Fibroblast of skin of back (primary cell): ENCODE data around the gene RIPOR3.
A peak's percentile ranks its signal among the peaks of the same experiment; 100 is the strongest.
"Not testable (repeated sequence)": the region's sequence is repeated elsewhere in the genome, so short reads cannot be mapped to it uniquely, and the experiment has no call there.

Experiments
- DNase-seq: peaks from one replicate; pipeline ENCODE4 v3.0.0-alpha.2; 2013

Gene RIPOR3

DNA sequence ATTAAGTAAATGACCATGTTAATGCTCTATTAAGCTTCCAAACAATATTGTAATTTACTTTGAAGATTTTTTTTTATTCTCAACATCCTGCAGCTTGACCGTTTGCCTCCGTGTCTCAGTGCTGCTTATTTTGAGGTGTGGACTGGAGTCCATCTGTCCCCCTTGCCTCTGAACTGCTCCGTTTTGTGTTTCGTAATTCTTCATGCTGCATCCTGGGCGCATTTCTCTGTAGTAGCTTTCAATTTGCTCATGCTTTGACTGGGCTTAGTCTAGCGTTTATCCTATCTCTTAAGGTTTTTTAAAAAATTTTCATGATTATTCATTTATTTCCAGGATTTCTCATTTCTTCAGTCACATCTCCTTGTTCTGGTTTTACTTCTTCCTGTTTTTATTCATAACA is 143.4 kb downstream of the RIPOR3 start:
- no peak for DNase-seq

DNA sequence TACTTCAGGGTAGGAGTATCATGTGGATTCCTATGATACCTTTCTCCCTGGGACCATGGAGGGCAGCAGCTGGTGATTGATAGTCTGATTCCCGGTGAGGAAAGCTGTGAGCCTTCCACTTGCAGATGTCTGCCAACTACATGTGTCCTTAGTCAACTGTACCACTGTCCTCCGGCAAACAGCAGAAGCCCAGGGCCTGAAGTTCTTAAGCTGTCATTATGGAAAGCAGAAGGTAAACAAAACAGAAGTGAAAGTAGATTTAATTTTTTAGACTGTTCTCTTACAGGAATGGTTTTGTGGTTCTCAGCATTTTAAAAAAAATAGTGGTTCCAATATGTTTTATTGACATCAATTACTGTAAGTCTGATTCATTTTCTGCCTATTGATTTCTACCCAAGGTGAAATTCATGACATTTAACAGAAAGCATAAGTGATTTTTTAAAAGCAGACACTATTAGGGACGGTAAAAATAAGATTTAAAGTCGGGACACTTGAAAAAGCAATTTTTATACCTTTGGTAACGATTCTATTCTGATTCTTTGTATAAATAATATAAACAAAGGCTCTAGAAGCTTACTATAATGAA is 144.5 kb downstream of the RIPOR3 start:
- DNase-seq, result no peak

DNA sequence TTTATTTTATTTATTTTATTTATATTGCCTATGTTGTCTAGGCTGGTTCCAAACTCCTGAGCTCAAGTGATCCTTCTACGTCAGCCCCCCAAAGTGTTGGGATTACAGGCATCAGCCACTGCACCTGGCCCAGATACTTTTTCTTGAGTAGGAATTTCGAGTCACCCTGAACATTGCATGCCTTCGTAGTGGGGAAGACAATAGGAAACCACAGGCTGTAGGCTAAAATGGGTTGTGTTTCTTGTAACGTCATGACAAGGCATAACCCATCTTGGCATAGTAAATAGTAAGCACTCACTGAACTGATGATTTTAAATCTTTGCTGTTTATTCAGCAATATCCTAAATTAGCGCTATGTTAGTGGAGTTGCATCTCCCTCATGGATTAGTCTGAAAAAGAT is 146.2 kb downstream of the RIPOR3 start:
- DNase-seq, result no peak

DNA sequence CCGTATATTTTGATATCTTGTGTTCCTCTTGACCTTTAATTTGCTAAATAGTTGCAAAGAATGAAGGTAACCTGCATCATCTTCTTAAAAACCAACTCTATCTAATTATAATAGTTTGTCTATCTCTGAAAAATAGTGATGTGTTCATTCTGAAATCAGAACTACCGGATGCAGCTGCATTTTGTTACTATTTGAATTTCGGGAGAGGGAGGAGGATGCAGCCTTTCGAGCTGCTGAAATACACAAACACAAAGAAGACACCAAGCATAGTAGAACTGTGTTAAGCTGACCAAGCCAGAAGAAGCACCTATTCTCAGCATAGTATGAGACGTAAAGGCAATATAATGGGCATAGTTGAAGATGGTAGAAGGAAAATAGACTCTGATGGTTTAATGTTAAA is 148.0 kb downstream of the RIPOR3 start:
- DNase-seq, result no peak

DNA sequence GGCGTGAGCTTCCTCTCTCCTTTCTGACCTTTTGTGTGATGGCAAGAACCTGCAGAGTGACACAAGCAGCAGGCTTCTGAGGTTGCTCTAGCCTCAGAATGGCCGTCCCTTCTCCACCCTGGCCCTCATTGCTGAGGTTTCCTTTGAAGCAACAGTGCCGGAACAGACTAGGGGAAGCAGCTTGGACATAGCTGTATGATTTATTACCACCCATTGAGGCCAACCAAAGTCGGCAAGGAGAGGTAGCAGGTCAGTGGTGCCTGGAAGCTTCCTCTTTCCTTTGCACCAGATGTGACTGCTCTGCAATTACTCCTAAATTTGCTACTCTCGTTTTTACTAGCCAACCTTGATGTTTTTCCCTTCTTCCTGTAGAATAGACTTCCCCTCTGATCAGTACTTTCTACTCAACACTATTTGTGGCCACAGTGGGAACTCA is 149.7 kb downstream of the RIPOR3 start:
- DNase-seq, result no peak

DNA sequence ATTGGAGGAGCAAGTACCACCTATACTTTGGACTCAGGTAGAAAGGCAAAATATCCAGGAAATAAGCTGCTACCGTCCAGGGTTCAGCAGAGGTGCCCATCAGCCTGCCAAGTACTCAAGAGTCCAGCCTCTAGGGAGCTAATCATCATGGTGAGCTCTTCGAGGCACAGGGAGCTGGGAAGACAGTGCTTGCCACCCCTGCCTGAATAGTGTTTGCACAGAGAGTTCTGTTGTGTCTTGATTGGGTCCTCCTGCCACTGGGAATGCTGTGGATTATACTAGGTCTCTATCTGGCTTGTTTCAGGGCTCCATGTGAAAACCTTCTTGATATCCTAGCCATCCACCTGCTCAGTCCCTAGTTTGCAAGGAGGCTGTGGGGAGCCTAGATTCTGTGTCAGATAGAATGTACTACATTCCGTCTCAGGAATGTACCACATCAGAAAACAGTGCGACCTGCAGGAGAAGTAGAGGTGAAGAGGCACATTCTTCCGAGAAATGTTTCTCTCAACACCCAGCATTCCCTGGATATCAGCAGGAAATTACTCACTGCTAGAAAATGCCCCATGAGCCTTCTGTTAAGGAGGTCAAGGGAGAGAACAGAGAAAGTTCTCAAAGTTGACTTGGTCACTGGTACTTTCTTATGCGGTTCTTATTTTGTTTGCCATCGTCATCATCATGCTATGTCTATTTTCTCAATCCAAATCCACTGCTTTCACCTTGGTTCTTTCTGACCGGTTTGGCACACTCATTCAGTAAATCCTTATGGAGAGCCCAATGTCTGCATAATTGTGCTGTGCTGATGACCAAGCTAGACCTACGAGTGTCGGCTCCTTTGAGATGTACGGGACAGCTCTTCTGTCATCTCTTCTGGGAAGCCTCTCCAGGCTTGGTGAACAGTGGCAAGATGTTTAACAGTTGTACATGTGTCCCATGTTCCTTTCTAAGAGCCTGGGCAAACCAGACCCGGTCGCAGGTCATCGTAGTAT is 150.4 kb downstream of the RIPOR3 start:
- DNase-seq, result peak; percentile 89

DNA sequence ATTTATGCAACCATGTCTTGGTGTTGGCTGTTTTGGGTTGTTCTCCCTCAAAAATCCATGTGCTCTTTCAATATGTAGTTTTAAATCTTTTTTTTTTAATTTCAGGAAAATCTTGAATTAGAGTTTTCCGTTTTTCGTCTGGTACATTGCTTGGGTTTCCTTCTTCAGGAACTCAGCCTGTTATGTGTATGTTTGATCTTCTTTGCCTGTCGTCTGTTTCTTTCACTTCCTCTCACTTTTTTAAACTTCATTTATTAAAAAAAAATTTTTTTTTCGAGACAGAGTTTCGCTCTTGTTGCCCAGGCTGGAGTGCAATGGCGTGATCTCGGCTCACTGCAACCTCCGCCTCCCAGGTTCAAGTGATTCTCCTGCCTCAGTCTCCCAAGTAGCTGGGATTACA is 151.5 kb downstream of the RIPOR3 start:
- DNase-seq, result not testable (repeated sequence)

DNA sequence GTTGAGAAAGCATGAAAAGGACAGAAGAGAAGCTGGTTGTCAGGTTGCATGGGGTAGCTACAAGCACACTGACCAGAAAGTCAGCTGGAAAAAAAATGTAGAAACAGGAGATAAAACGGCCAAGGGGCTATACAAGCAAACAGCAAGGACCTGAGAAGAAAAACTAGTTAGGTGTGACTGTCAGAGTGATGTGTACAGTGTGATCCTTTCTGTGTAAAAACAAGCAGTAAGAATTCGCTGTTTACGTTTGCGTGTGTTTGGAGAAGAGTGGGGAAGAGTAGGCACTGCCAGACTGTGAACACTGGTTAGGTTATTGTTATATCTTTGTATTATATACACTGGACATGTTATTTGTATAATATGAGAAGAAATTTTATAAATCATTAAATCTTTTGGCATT is 153.1 kb downstream of the RIPOR3 start:
- DNase-seq, result no peak

DNA sequence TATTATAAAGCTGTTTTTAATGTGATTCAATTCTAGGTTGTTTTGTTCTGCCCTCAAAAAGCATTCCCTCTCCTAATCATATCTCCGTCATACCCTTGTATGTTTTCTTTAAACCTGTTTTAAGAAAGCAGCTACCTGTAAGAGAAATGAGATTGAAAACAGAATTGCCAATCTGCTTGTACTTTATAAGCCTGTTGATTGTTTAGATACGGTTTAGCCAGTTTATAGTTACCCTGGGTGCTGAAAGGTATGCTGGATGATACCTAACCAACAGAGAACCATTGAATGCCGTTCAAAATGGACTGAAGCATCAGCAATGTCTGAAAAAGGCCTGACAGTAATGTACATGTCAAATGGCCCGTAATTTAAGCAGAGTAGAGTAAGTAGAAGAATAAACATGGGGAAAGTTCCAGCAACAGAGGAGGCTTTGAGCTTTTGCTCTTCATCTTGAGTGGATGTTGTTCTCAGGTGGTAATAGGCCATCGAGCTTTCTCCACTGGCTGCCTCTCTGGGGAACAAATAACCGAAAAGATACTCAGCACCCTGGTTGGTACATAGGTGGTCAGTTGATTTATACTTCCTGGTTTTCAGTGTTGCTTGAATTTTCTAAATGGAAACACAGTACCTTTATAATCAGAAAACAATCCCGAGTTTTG is 153.7 kb downstream of the RIPOR3 start:
- no peak for DNase-seq

DNA sequence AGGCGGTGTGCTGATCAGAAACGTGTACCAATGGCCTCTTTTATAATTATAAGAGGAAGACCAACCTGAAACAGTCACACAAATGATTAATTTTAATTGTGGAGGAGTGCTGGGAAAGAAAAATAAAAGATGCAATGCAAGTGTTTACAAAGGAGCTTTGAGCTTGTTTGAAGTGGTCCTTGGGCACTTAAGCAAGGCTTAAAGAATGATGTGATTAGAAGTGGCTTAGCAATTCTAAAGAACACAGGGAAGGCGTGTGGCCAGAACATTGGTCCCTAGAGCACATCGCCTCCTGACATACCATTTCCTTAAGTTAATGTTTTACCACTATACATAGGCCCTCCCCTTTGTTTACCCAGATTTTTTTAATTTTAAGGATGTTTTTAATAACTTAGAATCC is 155.0 kb downstream of the RIPOR3 start:
- no peak for DNase-seq
